GM23338 (cell line): ENCODE data around the gene NIM1K. TPM values are rescaled to one million over a fixed set of nuclear protein-coding genes. Genes with fewer than 3 reads are reported as not detected.

Experiments
- ATAC-seq: fragments of 200-7000 bp; cut with Tn5 transposase; 3 replicates; pipeline ENCODE4 v1.9.1; 2020
- DNase-seq: peaks from one replicate; pipeline ENCODE4 v3.0.0-alpha.2; 2015; ENCODE audit warnings: low spot score
- H2AFZ ChIP-seq: fragments of 200-600 bp; sonication (generic); 2 replicates; pipeline ENCODE4 v1.8.0; 2016; ENCODE audit warnings: antibody characterized with exemption, mild to moderate bottlenecking, moderate library complexity
- H3F3A ChIP-seq: fragments of 200-600 bp; sonication (generic); replicated peaks from 2 replicates; pipeline ENCODE4 v1.8.0; 2017; ENCODE audit warnings: antibody characterized with exemption, mixed run types, low read depth
- H3K27ac ChIP-seq: fragments of 200-600 bp; sonication (generic); 2 replicates; pipeline ENCODE4 v1.6.1; 2016; ENCODE audit warnings: low read depth
- H3K27me3 ChIP-seq: fragments of 200-600 bp; sonication (generic); 2 replicates; pipeline ENCODE4 v1.8.0; 2016; ENCODE audit warnings: mild to moderate bottlenecking, mixed run types, moderate library complexity; ENCODE audit not compliant: insufficient read depth
- H3K36me3 ChIP-seq: fragments of 200-600 bp; sonication (generic); 2 replicates; pipeline ENCODE4 v1.8.0; 2016; ENCODE audit warnings: mild to moderate bottlenecking; ENCODE audit not compliant: insufficient read depth
- H3K4me1 ChIP-seq: fragments of 200-600 bp; sonication (generic); 2 replicates; pipeline ENCODE4 v1.8.0; 2016; ENCODE audit warnings: mild to moderate bottlenecking, moderate library complexity; ENCODE audit not compliant: insufficient read depth
- H3K4me2 ChIP-seq: fragments of 200-600 bp; sonication (generic); 2 replicates; pipeline ENCODE4 v1.7.1; 2017; ENCODE audit warnings: mixed run types
- H3K4me3 ChIP-seq: fragments of 200-600 bp; sonication (generic); 2 replicates; pipeline ENCODE4 v1.6.1; 2016; ENCODE audit warnings: mixed run types
- H3K79me2 ChIP-seq: fragments of 200-600 bp; sonication (generic); replicated peaks from 2 replicates; pipeline ENCODE4 v1.8.0; 2017; ENCODE audit warnings: mild to moderate bottlenecking; ENCODE audit not compliant: insufficient read depth
- H3K9me2 ChIP-seq: fragments of 200-600 bp; sonication (generic); 2 replicates; pipeline ENCODE4 v1.8.0; 2017; ENCODE audit not compliant: insufficient read depth
- H4K20me1 ChIP-seq: fragments of 200-600 bp; sonication (generic); replicated peaks from 2 replicates; pipeline ENCODE4 v1.8.0; 2017; ENCODE audit warnings: mild to moderate bottlenecking; ENCODE audit not compliant: insufficient read depth
- H3K27ac Mint-ChIP-seq: 2 replicates; pipeline ENCODE4 v1.8.0; 2020; ENCODE audit warnings: inconsistent platforms, mild to moderate bottlenecking, moderate library complexity, mixed read lengths
- H3K27me3 Mint-ChIP-seq: 3 replicates; pipeline ENCODE4 v1.8.0; 2022; ENCODE audit warnings: low read depth, mild to moderate bottlenecking, moderate library complexity, mixed read lengths, inconsistent platforms; ENCODE audit not compliant: insufficient read depth, poor library complexity
- H3K36me3 Mint-ChIP-seq: 3 replicates; pipeline ENCODE4 v1.8.0; 2021; ENCODE audit warnings: low read depth, mild to moderate bottlenecking, inconsistent platforms, moderate library complexity, mixed read lengths
- H3K4me1 Mint-ChIP-seq: 3 replicates; pipeline ENCODE4 v1.8.0; 2020; ENCODE audit warnings: mild to moderate bottlenecking, inconsistent platforms, mixed read lengths
- H3K4me3 Mint-ChIP-seq: 3 replicates; pipeline ENCODE4 v1.8.0; 2021; ENCODE audit warnings: moderate library complexity, mild to moderate bottlenecking, inconsistent platforms, mixed read lengths
- H3K9me3 Mint-ChIP-seq: 3 replicates; pipeline ENCODE4 v1.8.0; 2020; ENCODE audit warnings: moderate library complexity, mild to moderate bottlenecking, inconsistent platforms, mixed read lengths
- CREB1 ChIP-seq: fragments of 250-450 bp; sonication (Bioruptor Pico); IDR thresholded peaks from 2 replicates; pipeline ENCODE4 v1.5.0; 2020; ENCODE audit warnings: low read depth, mild to moderate bottlenecking, moderate library complexity
- EZH2phosphoT487 ChIP-seq: fragments of 200-600 bp; sonication (generic); IDR thresholded peaks from one replicate; pipeline ENCODE4 v1.8.1; 2018; ENCODE audit warnings: antibody characterized with exemption; ENCODE audit not compliant: unreplicated experiment
- POLR2AphosphoS5 ChIP-seq: IDR thresholded peaks from 2 replicates; pipeline ENCODE4 v1.6.1; 2016; ENCODE audit warnings: antibody characterized with exemption, low read depth
- STAT1 ChIP-seq: IDR thresholded peaks from one replicate; pipeline ENCODE4 v1.6.1; 2016; ENCODE audit warnings: antibody characterized with exemption; ENCODE audit not compliant: unreplicated experiment
- ZNF114 ChIP-seq: fragments of 250-450 bp; sonication (Bioruptor Pico); IDR thresholded peaks from 2 replicates; pipeline ENCODE4 v1.5.0; 2020; ENCODE audit warnings: mild to moderate bottlenecking, moderate library complexity
- ZNF331 ChIP-seq: fragments of 250-450 bp; sonication (Bioruptor Pico); IDR thresholded peaks from 2 replicates; pipeline ENCODE4 v1.5.0; 2020; ENCODE audit warnings: low read depth, mild to moderate bottlenecking, moderate library complexity
- ZNF462 ChIP-seq: fragments of 250-450 bp; sonication (Bioruptor Pico); IDR thresholded peaks from 2 replicates; pipeline ENCODE4 v1.5.0; 2020; ENCODE audit warnings: mild to moderate bottlenecking, moderate library complexity
- polyA plus RNA-seq: library from polyadenylated mRNA; unstranded; fragments of >200 nt; fragmentation: Nextera tagmentation; extraction: Ambion mirVana; gene quantifications from 2 replicates; pipeline ENCODE4 v1.2.1, GENCODE V29; 2016
- total RNA-seq: library from RNA; depleted of rRNA; stranded (reverse); fragments of >200 nt; shearing (Covaris generic); gene quantifications from 2 replicates; pipeline ENCODE4 v1.2.3, GENCODE V29; 2014
- TF ChIP-seq, protein P1 (sequence below): IDR thresholded peaks from one replicate; pipeline ENCODE4 v1.6.1; 2018; ENCODE audit warnings: antibody characterized with exemption; ENCODE audit not compliant: unreplicated experiment
- TF ChIP-seq, protein P2 (sequence below): IDR thresholded peaks from 2 replicates; pipeline ENCODE4 v1.6.1; 2016; ENCODE audit warnings: antibody characterized with exemption

NIM1K gene
- total and polyA plus RNA-seq, 2 experiments from 2014 or later = not detected

DNA sequence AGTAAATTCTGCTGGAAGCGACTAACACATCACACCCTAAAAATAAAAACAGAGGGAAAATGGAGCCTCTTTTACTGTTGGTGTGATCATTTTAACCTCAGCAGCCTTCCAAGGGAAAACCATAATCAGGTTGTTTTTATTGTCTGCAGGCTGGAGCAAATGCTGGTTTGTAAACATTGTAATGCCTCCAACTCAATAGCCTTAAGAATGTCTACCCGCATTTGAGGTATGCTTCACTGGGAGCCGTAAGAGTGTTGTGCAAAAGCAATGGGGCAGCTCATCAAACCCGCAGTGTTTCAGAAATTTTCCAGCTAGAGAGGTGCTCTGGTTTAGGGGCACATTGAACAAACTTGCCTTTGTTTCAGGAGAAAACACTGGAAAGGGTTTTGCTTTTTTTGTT lies 17.0 kb downstream of the NIM1K start:
- Mint-ChIP-seq H3K27me3 (peaks cover 6% of the 10 kb centered on the region), H3K4me3 (no peak overlapping the region), H3K4me1 (peaks cover 14% of the 10 kb centered on the region), H3K9me3 (no peaks in the 10 kb centered on the region), H3K27ac (no peak overlapping the region), H3K36me3 (no peaks in the 10 kb centered on the region)
- Histone ChIP-seq H2AFZ (peak overlapping the region; percentile 56), H3K4me1 (peaks cover 3% of the 10 kb centered on the region), H3K4me2 (peak overlapping the region; percentile 41), H3K27me3 (no peaks in the 10 kb centered on the region), H3K4me3 (no peak overlapping the region), H3F3A (no peaks in the 10 kb centered on the region), H3K79me2 (no peaks in the 10 kb centered on the region), H3K36me3 (no peaks in the 10 kb centered on the region), H3K9me2 (peaks cover 4% of the 10 kb centered on the region; the same call in 1 of the 2 replicates), H4K20me1 (no peaks in the 10 kb centered on the region), H3K27ac (no peak overlapping the region)
- DNase-seq (no peak), ATAC-seq (no peak)
- no peak for TF ChIP-seq STAT1
- no peak for TF ChIP-seq POLR2AphosphoS5
- TF ChIP-seq, protein P1, sequence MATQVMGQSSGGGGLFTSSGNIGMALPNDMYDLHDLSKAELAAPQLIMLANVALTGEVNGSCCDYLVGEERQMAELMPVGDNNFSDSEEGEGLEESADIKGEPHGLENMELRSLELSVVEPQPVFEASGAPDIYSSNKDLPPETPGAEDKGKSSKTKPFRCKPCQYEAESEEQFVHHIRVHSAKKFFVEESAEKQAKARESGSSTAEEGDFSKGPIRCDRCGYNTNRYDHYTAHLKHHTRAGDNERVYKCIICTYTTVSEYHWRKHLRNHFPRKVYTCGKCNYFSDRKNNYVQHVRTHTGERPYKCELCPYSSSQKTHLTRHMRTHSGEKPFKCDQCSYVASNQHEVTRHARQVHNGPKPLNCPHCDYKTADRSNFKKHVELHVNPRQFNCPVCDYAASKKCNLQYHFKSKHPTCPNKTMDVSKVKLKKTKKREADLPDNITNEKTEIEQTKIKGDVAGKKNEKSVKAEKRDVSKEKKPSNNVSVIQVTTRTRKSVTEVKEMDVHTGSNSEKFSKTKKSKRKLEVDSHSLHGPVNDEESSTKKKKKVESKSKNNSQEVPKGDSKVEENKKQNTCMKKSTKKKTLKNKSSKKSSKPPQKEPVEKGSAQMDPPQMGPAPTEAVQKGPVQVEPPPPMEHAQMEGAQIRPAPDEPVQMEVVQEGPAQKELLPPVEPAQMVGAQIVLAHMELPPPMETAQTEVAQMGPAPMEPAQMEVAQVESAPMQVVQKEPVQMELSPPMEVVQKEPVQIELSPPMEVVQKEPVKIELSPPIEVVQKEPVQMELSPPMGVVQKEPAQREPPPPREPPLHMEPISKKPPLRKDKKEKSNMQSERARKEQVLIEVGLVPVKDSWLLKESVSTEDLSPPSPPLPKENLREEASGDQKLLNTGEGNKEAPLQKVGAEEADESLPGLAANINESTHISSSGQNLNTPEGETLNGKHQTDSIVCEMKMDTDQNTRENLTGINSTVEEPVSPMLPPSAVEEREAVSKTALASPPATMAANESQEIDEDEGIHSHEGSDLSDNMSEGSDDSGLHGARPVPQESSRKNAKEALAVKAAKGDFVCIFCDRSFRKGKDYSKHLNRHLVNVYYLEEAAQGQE = no peak
- TF ChIP-seq CREB1 = no peak
- no peak for TF ChIP-seq ZNF462 (CRISPR knock-in tag)
- no peak for TF ChIP-seq ZNF331 (CRISPR knock-in tag)
- no peak for TF ChIP-seq ZNF114 (CRISPR knock-in tag)
- TF ChIP-seq, protein P2, sequence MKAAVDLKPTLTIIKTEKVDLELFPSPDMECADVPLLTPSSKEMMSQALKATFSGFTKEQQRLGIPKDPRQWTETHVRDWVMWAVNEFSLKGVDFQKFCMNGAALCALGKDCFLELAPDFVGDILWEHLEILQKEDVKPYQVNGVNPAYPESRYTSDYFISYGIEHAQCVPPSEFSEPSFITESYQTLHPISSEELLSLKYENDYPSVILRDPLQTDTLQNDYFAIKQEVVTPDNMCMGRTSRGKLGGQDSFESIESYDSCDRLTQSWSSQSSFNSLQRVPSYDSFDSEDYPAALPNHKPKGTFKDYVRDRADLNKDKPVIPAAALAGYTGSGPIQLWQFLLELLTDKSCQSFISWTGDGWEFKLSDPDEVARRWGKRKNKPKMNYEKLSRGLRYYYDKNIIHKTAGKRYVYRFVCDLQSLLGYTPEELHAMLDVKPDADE = no peak
- no peak for TF ChIP-seq EZH2phosphoT487
